Panc1 (cell line): ENCODE data around the gene KRT15. TPM values are rescaled to one million over a fixed set of nuclear protein-coding genes. Genes with fewer than 3 reads are reported as not detected.

Experiments used
- ATAC-seq: fragments of 200-7000 bp; cut with Tn5 transposase; 2 replicates; pipeline ENCODE4 v1.9.1; 2020; ENCODE audit warnings: mild to moderate bottlenecking, moderate library complexity
- BruUV-seq: library from RNA; stranded (reverse); fragments of 400-500 nt; replicated peaks from 2 replicates; lab custom pipeline; 2021; lab: Mats Ljungman, UMichigan
- CTCF ChIA-PET: fragments of 300-600 bp; sonication (Branson Sonifier 250); formaldehyde crosslinking; loops from one replicate; lab custom pipeline; 2022; ENCODE audit warnings: antibody characterized with exemption; lab: Charles Lee
- POLR2A ChIA-PET: fragments of 300-600 bp; sonication (Branson Sonifier 250); formaldehyde crosslinking; loops from one replicate; lab custom pipeline; 2022; ENCODE audit warnings: antibody characterized with exemption; lab: Charles Lee
- DNase-seq: peaks from one replicate; pipeline ENCODE4 v3.0.0-alpha.2; 2010; ENCODE audit warnings: low read depth, low spot score
- H3K27ac ChIP-seq: 2 replicates; pipeline ENCODE4 v1.5.1; 2011; ENCODE audit warnings: mild to moderate bottlenecking, low read length, inconsistent platforms
- H3K27me3 ChIP-seq: fragments of 200-500 bp; sonication (Bioruptor generic); 2 replicates; pipeline ENCODE4 v1.6.0; 2014; ENCODE audit warnings: low read length, inconsistent platforms; ENCODE audit not compliant: control insufficient read depth, insufficient read depth
- H3K36me3 ChIP-seq: fragments of 200-500 bp; sonication (Bioruptor generic); 2 replicates; pipeline ENCODE4 v1.5.1; 2014; ENCODE audit warnings: inconsistent platforms, mild to moderate bottlenecking, low read length, moderate library complexity; ENCODE audit not compliant: control insufficient read depth, insufficient read depth
- H3K4me1 ChIP-seq: 2 replicates; pipeline ENCODE4 v1.5.1; 2011; ENCODE audit warnings: inconsistent platforms, mild to moderate bottlenecking, low read length, moderate library complexity; ENCODE audit not compliant: control insufficient read depth, insufficient read depth
- H3K4me3 ChIP-seq, 2 experiments: 2 replicates each; pipeline ENCODE4 v1.5.1; 2011 to 2012; ENCODE audit warnings: low read depth in 2 of 2, low read length in 2 of 2, mild to moderate bottlenecking in 2 of 2, inconsistent platforms in 1 of 2, moderate library complexity in 1 of 2
- H3K9me3 ChIP-seq: fragments of 200-500 bp; sonication (Bioruptor generic); 2 replicates; pipeline ENCODE4 v1.5.1; 2014; ENCODE audit warnings: low read depth, mild to moderate bottlenecking, inconsistent platforms, low read length, moderate library complexity; ENCODE audit not compliant: control insufficient read depth, insufficient read depth
- POLR2AphosphoS5 ChIP-seq: IDR thresholded peaks from 2 replicates; pipeline ENCODE4 v1.6.1; 2012; ENCODE audit warnings: mild to moderate bottlenecking, low read depth, low read length, moderate library complexity
- SIN3A ChIP-seq: IDR thresholded peaks from 2 replicates; pipeline ENCODE4 v1.6.1; 2012; ENCODE audit warnings: low read depth, mild to moderate bottlenecking, low read length, moderate library complexity, borderline replicate concordance; ENCODE audit not compliant: insufficient read depth
- TCF7L2 ChIP-seq: IDR thresholded peaks from 2 replicates; pipeline ENCODE4 v1.6.1; 2011; ENCODE audit warnings: mild to moderate bottlenecking, low read depth, low read length, inconsistent platforms
- in situ Hi-C: cut with HindIII; loops from 2 replicates; pipeline ENCODE4 v1.10.0; 2016; ENCODE audit warnings: low sequenced_read_pairs, low pct_unique_long_range_greater_than_20kb
- intact Hi-C: fragments of 100-400 bp; cut with micrococcal nuclease; formaldehyde crosslinking; loops from one replicate; pipeline ENCODE4 v1.10.0; 2022; ENCODE audit not compliant: unreplicated experiment
- total RNA-seq: library from RNA; stranded (reverse); gene quantifications from one replicate; pipeline ENCODE4 v1.2.1, GENCODE V29; 2021; ENCODE audit not compliant: unreplicated experiment
- TF ChIP-seq, protein P1 (sequence below), 2 experiments: IDR thresholded peaks; 2 replicates each; pipeline ENCODE4 v1.6.1; 2011 to 2012; ENCODE audit warnings: low read depth in 2 of 2, control low read depth in 1 of 2, low read length in 1 of 2, mild to moderate bottlenecking in 1 of 2, moderate library complexity in 1 of 2; ENCODE audit not compliant: insufficient read depth in 1 of 2
- TF ChIP-seq, protein P2 (sequence below): fragments of 450-650 bp; IDR thresholded peaks from 2 replicates; pipeline ENCODE4 v1.5.1; 2017; ENCODE audit warnings: mild to moderate bottlenecking

KRT15 gene
- total RNA-seq, 1 experiment from 2014 or later: 70.4 TPM

DNA sequence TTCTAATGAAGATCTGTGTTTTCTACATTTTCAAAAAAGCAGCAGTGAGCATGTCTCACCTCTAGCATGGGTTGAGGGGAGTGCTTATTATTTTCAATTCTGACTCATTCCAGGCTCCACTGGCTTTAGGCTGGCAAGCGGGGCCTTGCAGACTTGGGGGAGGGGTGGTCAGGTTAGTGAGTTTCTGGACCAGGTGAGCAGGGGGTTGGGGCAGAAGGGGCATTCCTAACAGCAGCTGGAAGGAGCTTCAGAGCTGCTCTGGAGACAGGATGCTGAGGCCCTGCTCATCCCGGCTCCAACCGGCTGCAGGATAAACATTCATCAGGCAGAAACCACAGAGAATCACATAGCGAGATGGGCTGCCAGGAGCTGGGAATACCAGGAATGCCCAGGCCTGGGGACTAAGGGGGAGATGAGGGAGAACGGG lies 19.9 kb upstream of the KRT15 start:
- in situ Hi-C loops (loop anchor here (25.0 kb wide), 1 partner anchor 99 kb away; no protein-coding TSS in a partner anchor), intact Hi-C loops (no loop called here)
- ChIA-PET POLR2A (no interaction called here), CTCF (interaction anchor here (0.6 kb wide), 1 partner anchor 110 kb away, joined by 7 read pairs; no protein-coding TSS in a partner anchor)
- Histone ChIP-seq H3K4me1 (peaks cover 59% of the 10 kb centered on the region), H3K9me3 (no peaks in the 10 kb centered on the region), H3K27me3 (no peaks in the 10 kb centered on the region), H3K27ac (peak overlapping the region; percentile 79), H3K36me3 (no peaks in the 10 kb centered on the region), H3K4me3 (no peak overlapping the region)
- no peak for TF ChIP-seq POLR2AphosphoS5
- TF ChIP-seq, protein P1, sequence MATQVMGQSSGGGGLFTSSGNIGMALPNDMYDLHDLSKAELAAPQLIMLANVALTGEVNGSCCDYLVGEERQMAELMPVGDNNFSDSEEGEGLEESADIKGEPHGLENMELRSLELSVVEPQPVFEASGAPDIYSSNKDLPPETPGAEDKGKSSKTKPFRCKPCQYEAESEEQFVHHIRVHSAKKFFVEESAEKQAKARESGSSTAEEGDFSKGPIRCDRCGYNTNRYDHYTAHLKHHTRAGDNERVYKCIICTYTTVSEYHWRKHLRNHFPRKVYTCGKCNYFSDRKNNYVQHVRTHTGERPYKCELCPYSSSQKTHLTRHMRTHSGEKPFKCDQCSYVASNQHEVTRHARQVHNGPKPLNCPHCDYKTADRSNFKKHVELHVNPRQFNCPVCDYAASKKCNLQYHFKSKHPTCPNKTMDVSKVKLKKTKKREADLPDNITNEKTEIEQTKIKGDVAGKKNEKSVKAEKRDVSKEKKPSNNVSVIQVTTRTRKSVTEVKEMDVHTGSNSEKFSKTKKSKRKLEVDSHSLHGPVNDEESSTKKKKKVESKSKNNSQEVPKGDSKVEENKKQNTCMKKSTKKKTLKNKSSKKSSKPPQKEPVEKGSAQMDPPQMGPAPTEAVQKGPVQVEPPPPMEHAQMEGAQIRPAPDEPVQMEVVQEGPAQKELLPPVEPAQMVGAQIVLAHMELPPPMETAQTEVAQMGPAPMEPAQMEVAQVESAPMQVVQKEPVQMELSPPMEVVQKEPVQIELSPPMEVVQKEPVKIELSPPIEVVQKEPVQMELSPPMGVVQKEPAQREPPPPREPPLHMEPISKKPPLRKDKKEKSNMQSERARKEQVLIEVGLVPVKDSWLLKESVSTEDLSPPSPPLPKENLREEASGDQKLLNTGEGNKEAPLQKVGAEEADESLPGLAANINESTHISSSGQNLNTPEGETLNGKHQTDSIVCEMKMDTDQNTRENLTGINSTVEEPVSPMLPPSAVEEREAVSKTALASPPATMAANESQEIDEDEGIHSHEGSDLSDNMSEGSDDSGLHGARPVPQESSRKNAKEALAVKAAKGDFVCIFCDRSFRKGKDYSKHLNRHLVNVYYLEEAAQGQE (IDR thresholded peaks at IDR 0.05; ENCODE audit: insufficient read depth in 1 of 2, low read depth in 2 of 2, low read length in 1 of 2): no peak
- TF ChIP-seq TCF7L2: no peak
- no peak for TF ChIP-seq SIN3A
- TF ChIP-seq, protein P2, sequence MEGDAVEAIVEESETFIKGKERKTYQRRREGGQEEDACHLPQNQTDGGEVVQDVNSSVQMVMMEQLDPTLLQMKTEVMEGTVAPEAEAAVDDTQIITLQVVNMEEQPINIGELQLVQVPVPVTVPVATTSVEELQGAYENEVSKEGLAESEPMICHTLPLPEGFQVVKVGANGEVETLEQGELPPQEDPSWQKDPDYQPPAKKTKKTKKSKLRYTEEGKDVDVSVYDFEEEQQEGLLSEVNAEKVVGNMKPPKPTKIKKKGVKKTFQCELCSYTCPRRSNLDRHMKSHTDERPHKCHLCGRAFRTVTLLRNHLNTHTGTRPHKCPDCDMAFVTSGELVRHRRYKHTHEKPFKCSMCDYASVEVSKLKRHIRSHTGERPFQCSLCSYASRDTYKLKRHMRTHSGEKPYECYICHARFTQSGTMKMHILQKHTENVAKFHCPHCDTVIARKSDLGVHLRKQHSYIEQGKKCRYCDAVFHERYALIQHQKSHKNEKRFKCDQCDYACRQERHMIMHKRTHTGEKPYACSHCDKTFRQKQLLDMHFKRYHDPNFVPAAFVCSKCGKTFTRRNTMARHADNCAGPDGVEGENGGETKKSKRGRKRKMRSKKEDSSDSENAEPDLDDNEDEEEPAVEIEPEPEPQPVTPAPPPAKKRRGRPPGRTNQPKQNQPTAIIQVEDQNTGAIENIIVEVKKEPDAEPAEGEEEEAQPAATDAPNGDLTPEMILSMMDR: no peak
- BruUV-seq: no TSS peak
- ATAC-seq (peak; percentile 49), DNase-seq (no peak)

DNA sequence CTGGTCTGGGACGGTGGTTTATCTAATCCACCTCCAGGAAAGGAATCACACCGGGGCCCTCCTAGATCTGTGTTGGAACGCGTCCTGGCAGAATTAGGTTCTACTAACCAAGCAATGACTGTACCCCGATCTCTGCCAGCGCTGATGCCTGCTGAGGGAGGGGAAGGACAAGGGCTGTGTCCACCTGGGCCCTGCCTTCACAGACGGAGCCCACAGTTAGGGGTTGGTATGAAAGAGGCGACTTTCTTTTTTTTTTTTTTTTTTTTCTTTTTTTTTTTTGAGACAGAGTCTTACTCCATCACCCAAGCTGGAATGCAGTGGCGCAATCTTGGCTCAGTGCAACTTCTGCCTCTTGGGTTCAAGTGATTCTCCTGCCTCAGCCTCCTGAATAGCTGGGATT lies 19.3 kb upstream of the KRT15 start:
- no peak for TF ChIP-seq POLR2AphosphoS5
- TF ChIP-seq, protein P1 (IDR thresholded peaks at IDR 0.05; ENCODE audit: insufficient read depth in 1 of 2, low read depth in 2 of 2, low read length in 1 of 2): no peak
- no peak for TF ChIP-seq SIN3A
- no peak for TF ChIP-seq TCF7L2
- TF ChIP-seq, protein P2: no peak
- Histone ChIP-seq H3K4me1 (peaks cover 59% of the 10 kb centered on the region), H3K36me3 (no peaks in the 10 kb centered on the region), H3K27ac (peak overlapping the region; percentile 79), H3K4me3 (no peak overlapping the region), H3K27me3 (no peaks in the 10 kb centered on the region), H3K9me3 (no peaks in the 10 kb centered on the region)
- intact Hi-C loops: no loop called here
- BruUV-seq: no TSS peak
- POLR2A ChIA-PET: no interaction called here
- DNase-seq (no peak), ATAC-seq (no peak)
- CTCF ChIA-PET: interaction anchor here (0.6 to 0.7 kb wide), 3 partner anchors 31 to 1032 kb away, joined by 3 to 9 read pairs (median 4); no protein-coding TSS in a partner anchor
- in situ Hi-C loops: loop anchor here (25.0 kb wide), 1 partner anchor 99 kb away; no protein-coding TSS in a partner anchor
